SH-SY5Y (cell line): ENCODE data around the gene NCBP1.

ENCODE experiments used
- GATA2 ChIP-seq: IDR thresholded peaks from 2 replicates; pipeline ENCODE4 v1.6.1; 2011; ENCODE audit warnings: mild to moderate bottlenecking, low read depth, low read length
- GATA3 ChIP-seq: IDR thresholded peaks from 2 replicates; pipeline ENCODE4 v1.6.1; 2011; ENCODE audit warnings: low read depth, mild to moderate bottlenecking, low read length, moderate library complexity

- TF ChIP-seq GATA2 (no peak), GATA3 (no peak)
Measured at GRCh38 chr9:97673922-97674321, 40.3 kb downstream of the NCBP1 start.
